Natural killer cell (primary cell): Measurements from ENCODE around the gene LMX1B. TPM values are rescaled to one million over a fixed set of nuclear protein-coding genes. Genes with fewer than 3 reads are reported as not detected.

Experiments used
- ATAC-seq, 3 donors: fragments of 150-1000 bp in 2 of 3; fragments of 200-7000 bp in 1 of 3; cut with Tn5 transposase; 1 replicate in 1 of 3; 2 replicates in 2 of 3; pipeline ENCODE4 v1.10.0; 2021; ENCODE audit warnings: mild to moderate bottlenecking in 2 of 3, moderate library complexity in 2 of 3
- DNase-seq, 2 donors: peaks; one replicate each; pipeline versions ENCODE4 v3.0.0 to v3.0.0-alpha.2; 2013 to 2021; ENCODE audit warnings: mixed read lengths in 1 of 2
- H3K27ac ChIP-seq: one replicate; pipeline ENCODE4 v1.5.1; 2013; ENCODE audit warnings: mild to moderate bottlenecking, low read length
- H3K27me3 ChIP-seq: one replicate; pipeline ENCODE4 v1.6.1; 2013; ENCODE audit warnings: low read length; ENCODE audit not compliant: control insufficient read depth, insufficient read depth
- H3K36me3 ChIP-seq: one replicate; pipeline ENCODE4 v1.6.1; 2013; ENCODE audit warnings: low read length; ENCODE audit not compliant: control insufficient read depth, insufficient read depth
- H3K4me1 ChIP-seq: one replicate; pipeline ENCODE4 v1.6.1; 2013; ENCODE audit warnings: low read length; ENCODE audit not compliant: control insufficient read depth, insufficient read depth
- H3K4me3 ChIP-seq: one replicate; pipeline ENCODE4 v1.5.1; 2013; ENCODE audit warnings: low read length
- H3K9me3 ChIP-seq: one replicate; pipeline ENCODE4 v1.6.1; 2013; ENCODE audit warnings: low read length; ENCODE audit not compliant: control insufficient read depth, insufficient read depth
- H3K27ac Mint-ChIP-seq, 2 donors: one replicate each; pipeline ENCODE4 v1.8.0; 2022; ENCODE audit warnings: mild to moderate bottlenecking in 2 of 2, mixed read lengths in 2 of 2, moderate library complexity in 1 of 2
- H3K27me3 Mint-ChIP-seq, 2 donors: one replicate each; pipeline ENCODE4 v1.8.0; 2022; ENCODE audit warnings: low read depth in 2 of 2, mixed read lengths in 2 of 2
- H3K36me3 Mint-ChIP-seq: one replicate; pipeline ENCODE4 v1.8.0; 2022; ENCODE audit warnings: mixed read lengths
- H3K4me1 Mint-ChIP-seq, 2 donors: one replicate each; pipeline ENCODE4 v1.8.0; 2022; ENCODE audit warnings: mixed read lengths in 2 of 2
- H3K4me3 Mint-ChIP-seq: one replicate; pipeline ENCODE4 v1.8.0; 2022; ENCODE audit warnings: mild to moderate bottlenecking, moderate library complexity, mixed read lengths
- H3K9me3 Mint-ChIP-seq, 2 donors: one replicate each; pipeline ENCODE4 v1.8.0; 2022; ENCODE audit warnings: mixed read lengths in 2 of 2
- CTCF ChIP-seq: fragments of 200-600 bp; IDR thresholded peaks from one replicate; pipeline ENCODE4 v1.8.0; 2022; ENCODE audit warnings: antibody characterized with exemption
- WGBS: methylation state at CpG from one replicate; pipeline ENCODE4 v1.1.7; 2013; ENCODE audit warnings: missing lambda C conversion rate; ENCODE audit not compliant: insufficient coverage; 5-methylcytosine and 5-hydroxymethylcytosine counted together
- intact Hi-C: fragments of 100-400 bp; cut with micrococcal nuclease; formaldehyde crosslinking; loops from one replicate; pipeline ENCODE4 v1.14.2; 2022
- total RNA-seq, 4 donors: library from RNA; stranded (reverse); fragments of 120-200 nt in 1 of 4; gene quantifications; one replicate each; pipeline versions ENCODE4 v1.2.3 to v1.2.4, GENCODE V29; 2013 to 2022

Gene LMX1B
- total RNA-seq, 3 donors from 2014 or later (not counting 1 experiment from before 2014, with no cell fraction given): not detected

GRCh38 chr9:126661122-126661520, 47.4 kb downstream of the LMX1B start:
- ATAC-seq: no peak
- DNase-seq: no peak
- no peak overlapping the region for H3K27ac ChIP-seq
- H3K36me3 Mint-ChIP-seq: no peaks in the 10 kb centered on the region
- H3K27ac Mint-ChIP-seq: no peak overlapping the region
- peaks cover 0 to 8% of the 10 kb centered on the region in 2 donors for H3K4me1 Mint-ChIP-seq
- H3K4me1 ChIP-seq: peaks cover 6% of the 10 kb centered on the region
- H3K36me3 ChIP-seq: no peaks in the 10 kb centered on the region
- no peak for TF ChIP-seq CTCF
- H3K27me3 Mint-ChIP-seq: peaks cover 25% of the 10 kb centered on the region in 2 donors
- WGBS: 92% methylated on average over 17 of the region's 17 CpGs
- peaks cover 9% of the 10 kb centered on the region for H3K27me3 ChIP-seq
- intact Hi-C loops: no loop called here
- no peaks in the 10 kb centered on the region for H3K9me3 Mint-ChIP-seq
- no peak overlapping the region for H3K4me3 Mint-ChIP-seq
- no peak overlapping the region for H3K4me3 ChIP-seq
- no peaks in the 10 kb centered on the region for H3K9me3 ChIP-seq

GRCh38 chr9:126661521-126662251, 48.0 kb downstream of the LMX1B start:
- Histone ChIP-seq H3K27ac (no peak overlapping the region), H3K4me1 (peaks cover 6% of the 10 kb centered on the region), H3K9me3 (no peaks in the 10 kb centered on the region), H3K4me3 (no peak overlapping the region), H3K36me3 (no peaks in the 10 kb centered on the region), H3K27me3 (peaks cover 9% of the 10 kb centered on the region)
- intact Hi-C loops: no loop called here
- no peak for DNase-seq
- TF ChIP-seq CTCF: no peak
- 69% methylated on average over 14 of the region's 15 CpGs for WGBS
- Mint-ChIP-seq H3K9me3 (no peaks in the 10 kb centered on the region), H3K27ac (no peak overlapping the region), H3K4me1 (peaks cover 0 to 8% of the 10 kb centered on the region in 2 donors), H3K36me3 (no peaks in the 10 kb centered on the region), H3K4me3 (no peak overlapping the region), H3K27me3 (peaks cover 27 to 29% of the 10 kb centered on the region in 2 donors)
- ATAC-seq: no peak

GRCh38 chr9:126663661-126664072, 49.9 kb downstream of the LMX1B start:
- Mint-ChIP-seq H3K4me3 (no peak overlapping the region), H3K4me1 (peaks cover 0 to 8% of the 10 kb centered on the region in 2 donors), H3K27me3 (peaks cover 17 to 19% of the 10 kb centered on the region in 2 donors), H3K36me3 (no peaks in the 10 kb centered on the region), H3K9me3 (no peaks in the 10 kb centered on the region), H3K27ac (no peak overlapping the region)
- H3K27ac ChIP-seq: no peak overlapping the region
- peaks cover 9% of the 10 kb centered on the region for H3K27me3 ChIP-seq
- no peaks in the 10 kb centered on the region for H3K36me3 ChIP-seq
- WGBS: 62% methylated on average over 7 of the region's 7 CpGs
- ATAC-seq: no peak
- no peak for TF ChIP-seq CTCF
- no peak overlapping the region for H3K4me3 ChIP-seq
- H3K4me1 ChIP-seq: peaks cover 6% of the 10 kb centered on the region
- H3K9me3 ChIP-seq: no peaks in the 10 kb centered on the region
- no peak for DNase-seq
- intact Hi-C loops: no loop called here
